IPS-11a (cell line): ENCODE data around the gene ATP11A.
"Not testable (repeated sequence)": the region's sequence is repeated elsewhere in the genome, so short reads cannot be mapped to it uniquely, and the experiment has no call there.

Source experiments
- H3K4me3 ChIP-seq: one replicate; pipeline ENCODE4 v1.5.1; 2013; ENCODE audit warnings: low read depth, low read length, control low read depth

The ATP11A gene

GRCh38 chr13:112709316-112709715 lies 19.5 kb downstream of the ATP11A start:
- not testable (repeated sequence) for H3K4me3 ChIP-seq

- H3K4me3 ChIP-seq: no peak overlapping the region
These were observed 20.3 kb downstream of the ATP11A start for GRCh38 chr13:112709825-112710783.

GRCh38 chr13:112710855-112711527 lies 21.2 kb downstream of the ATP11A start:
- H3K4me3 ChIP-seq: no peak overlapping the region

- H3K4me3 ChIP-seq: no peak overlapping the region
These were observed 21.9 kb downstream of the ATP11A start for GRCh38 chr13:112711528-112712265.

- no peak overlapping the region for H3K4me3 ChIP-seq
These were observed 22.8 kb downstream of the ATP11A start for GRCh38 chr13:112712451-112713207.

- H3K4me3 ChIP-seq: no peak overlapping the region
These were observed 23.8 kb downstream of the ATP11A start for GRCh38 chr13:112713517-112714253.

- H3K4me3 ChIP-seq: no peak overlapping the region
These were observed 24.7 kb downstream of the ATP11A start for GRCh38 chr13:112714376-112715174.

GRCh38 chr13:112715210-112715609 lies 25.4 kb downstream of the ATP11A start:
- no peak overlapping the region for H3K4me3 ChIP-seq

- no peak overlapping the region for H3K4me3 ChIP-seq
These were observed 26.1 kb downstream of the ATP11A start for GRCh38 chr13:112715715-112716460.

- no peak overlapping the region for H3K4me3 ChIP-seq
These were observed 26.6 kb downstream of the ATP11A start for GRCh38 chr13:112716461-112716820.

- no peak overlapping the region for H3K4me3 ChIP-seq
These were observed 27.1 kb downstream of the ATP11A start for GRCh38 chr13:112716841-112717520.

GRCh38 chr13:112718318-112718717 lies 28.5 kb downstream of the ATP11A start:
- no peak overlapping the region for H3K4me3 ChIP-seq

GRCh38 chr13:112719016-112719415 lies 29.2 kb downstream of the ATP11A start:
- no peak overlapping the region for H3K4me3 ChIP-seq

- H3K4me3 ChIP-seq: no peak overlapping the region
These were observed 29.7 kb downstream of the ATP11A start for GRCh38 chr13:112719556-112719955.

- H3K4me3 ChIP-seq: no peak overlapping the region
These were observed 30.4 kb downstream of the ATP11A start for GRCh38 chr13:112720251-112720650.

- no peak overlapping the region for H3K4me3 ChIP-seq
These were observed 31.0 kb downstream of the ATP11A start for GRCh38 chr13:112720814-112721197.

- H3K4me3 ChIP-seq: no peak overlapping the region
These were observed 31.6 kb downstream of the ATP11A start for GRCh38 chr13:112721198-112722104.
